ENCODE data around the gene CCL4L2.

DNA sequence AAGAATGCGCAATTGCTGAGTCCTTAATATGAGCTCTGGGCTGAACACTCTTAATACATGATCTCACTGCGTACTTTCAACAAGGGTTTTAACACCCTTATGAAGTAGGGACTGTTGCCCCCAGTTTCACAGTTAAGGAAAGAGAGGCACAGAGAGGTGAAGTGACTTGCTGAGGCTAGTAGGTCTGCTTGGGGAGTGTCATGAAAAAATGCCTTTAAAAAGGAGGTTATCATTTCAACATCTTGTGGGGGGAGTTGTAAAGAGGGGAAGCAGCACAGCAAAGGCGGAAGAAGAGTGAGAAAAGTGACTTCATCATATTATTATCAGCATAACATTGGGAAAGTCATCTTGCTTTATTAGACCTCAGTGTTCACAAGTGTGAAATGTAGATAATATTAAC is 2.1 kb downstream of the CCL4L2 start:
- no peak for TF ChIP-seq ZNF426 (tag by site-specific recombination; IDR thresholded peaks at IDR 0.05)
- no peak for TF ChIP-seq ZBTB8A (tag by site-specific recombination; IDR thresholded peaks at IDR 0.05)
- TF ChIP-seq, protein P1, sequence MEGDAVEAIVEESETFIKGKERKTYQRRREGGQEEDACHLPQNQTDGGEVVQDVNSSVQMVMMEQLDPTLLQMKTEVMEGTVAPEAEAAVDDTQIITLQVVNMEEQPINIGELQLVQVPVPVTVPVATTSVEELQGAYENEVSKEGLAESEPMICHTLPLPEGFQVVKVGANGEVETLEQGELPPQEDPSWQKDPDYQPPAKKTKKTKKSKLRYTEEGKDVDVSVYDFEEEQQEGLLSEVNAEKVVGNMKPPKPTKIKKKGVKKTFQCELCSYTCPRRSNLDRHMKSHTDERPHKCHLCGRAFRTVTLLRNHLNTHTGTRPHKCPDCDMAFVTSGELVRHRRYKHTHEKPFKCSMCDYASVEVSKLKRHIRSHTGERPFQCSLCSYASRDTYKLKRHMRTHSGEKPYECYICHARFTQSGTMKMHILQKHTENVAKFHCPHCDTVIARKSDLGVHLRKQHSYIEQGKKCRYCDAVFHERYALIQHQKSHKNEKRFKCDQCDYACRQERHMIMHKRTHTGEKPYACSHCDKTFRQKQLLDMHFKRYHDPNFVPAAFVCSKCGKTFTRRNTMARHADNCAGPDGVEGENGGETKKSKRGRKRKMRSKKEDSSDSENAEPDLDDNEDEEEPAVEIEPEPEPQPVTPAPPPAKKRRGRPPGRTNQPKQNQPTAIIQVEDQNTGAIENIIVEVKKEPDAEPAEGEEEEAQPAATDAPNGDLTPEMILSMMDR (tag by site-specific recombination; IDR thresholded peaks at IDR 0.05): no peak
- TF ChIP-seq, protein P2, sequence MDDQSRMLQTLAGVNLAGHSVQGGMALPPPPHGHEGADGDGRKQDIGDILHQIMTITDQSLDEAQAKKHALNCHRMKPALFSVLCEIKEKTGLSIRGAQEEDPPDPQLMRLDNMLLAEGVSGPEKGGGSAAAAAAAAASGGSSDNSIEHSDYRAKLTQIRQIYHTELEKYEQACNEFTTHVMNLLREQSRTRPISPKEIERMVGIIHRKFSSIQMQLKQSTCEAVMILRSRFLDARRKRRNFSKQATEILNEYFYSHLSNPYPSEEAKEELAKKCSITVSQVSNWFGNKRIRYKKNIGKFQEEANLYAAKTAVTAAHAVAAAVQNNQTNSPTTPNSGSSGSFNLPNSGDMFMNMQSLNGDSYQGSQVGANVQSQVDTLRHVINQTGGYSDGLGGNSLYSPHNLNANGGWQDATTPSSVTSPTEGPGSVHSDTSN (CRISPR knock-in tag; IDR thresholded peaks at IDR 0.05): no peak
- TF ChIP-seq, protein P3, sequence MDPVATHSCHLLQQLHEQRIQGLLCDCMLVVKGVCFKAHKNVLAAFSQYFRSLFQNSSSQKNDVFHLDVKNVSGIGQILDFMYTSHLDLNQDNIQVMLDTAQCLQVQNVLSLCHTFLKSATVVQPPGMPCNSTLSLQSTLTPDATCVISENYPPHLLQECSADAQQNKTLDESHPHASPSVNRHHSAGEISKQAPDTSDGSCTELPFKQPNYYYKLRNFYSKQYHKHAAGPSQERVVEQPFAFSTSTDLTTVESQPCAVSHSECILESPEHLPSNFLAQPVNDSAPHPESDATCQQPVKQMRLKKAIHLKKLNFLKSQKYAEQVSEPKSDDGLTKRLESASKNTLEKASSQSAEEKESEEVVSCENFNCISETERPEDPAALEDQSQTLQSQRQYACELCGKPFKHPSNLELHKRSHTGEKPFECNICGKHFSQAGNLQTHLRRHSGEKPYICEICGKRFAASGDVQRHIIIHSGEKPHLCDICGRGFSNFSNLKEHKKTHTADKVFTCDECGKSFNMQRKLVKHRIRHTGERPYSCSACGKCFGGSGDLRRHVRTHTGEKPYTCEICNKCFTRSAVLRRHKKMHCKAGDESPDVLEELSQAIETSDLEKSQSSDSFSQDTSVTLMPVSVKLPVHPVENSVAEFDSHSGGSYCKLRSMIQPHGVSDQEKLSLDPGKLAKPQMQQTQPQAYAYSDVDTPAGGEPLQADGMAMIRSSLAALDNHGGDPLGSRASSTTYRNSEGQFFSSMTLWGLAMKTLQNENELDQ (tag by site-specific recombination; IDR thresholded peaks at IDR 0.05; ENCODE audit: low read depth): no peak
- TF ChIP-seq SCRT1 (tag by site-specific recombination; IDR thresholded peaks at IDR 0.05; ENCODE audit: borderline replicate concordance): no peak
- TF ChIP-seq, protein P4, sequence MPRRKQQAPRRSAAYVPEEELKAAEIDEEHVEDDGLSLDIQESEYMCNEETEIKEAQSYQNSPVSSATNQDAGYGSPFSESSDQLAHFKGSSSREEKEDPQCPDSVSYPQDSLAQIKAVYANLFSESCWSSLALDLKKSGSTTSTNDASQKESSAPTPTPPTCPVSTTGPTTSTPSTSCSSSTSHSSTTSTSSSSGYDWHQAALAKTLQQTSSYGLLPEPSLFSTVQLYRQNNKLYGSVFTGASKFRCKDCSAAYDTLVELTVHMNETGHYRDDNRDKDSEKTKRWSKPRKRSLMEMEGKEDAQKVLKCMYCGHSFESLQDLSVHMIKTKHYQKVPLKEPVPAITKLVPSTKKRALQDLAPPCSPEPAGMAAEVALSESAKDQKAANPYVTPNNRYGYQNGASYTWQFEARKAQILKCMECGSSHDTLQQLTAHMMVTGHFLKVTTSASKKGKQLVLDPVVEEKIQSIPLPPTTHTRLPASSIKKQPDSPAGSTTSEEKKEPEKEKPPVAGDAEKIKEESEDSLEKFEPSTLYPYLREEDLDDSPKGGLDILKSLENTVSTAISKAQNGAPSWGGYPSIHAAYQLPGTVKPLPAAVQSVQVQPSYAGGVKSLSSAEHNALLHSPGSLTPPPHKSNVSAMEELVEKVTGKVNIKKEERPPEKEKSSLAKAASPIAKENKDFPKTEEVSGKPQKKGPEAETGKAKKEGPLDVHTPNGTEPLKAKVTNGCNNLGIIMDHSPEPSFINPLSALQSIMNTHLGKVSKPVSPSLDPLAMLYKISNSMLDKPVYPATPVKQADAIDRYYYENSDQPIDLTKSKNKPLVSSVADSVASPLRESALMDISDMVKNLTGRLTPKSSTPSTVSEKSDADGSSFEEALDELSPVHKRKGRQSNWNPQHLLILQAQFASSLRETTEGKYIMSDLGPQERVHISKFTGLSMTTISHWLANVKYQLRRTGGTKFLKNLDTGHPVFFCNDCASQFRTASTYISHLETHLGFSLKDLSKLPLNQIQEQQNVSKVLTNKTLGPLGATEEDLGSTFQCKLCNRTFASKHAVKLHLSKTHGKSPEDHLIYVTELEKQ (tag by site-specific recombination; IDR thresholded peaks at IDR 0.05; ENCODE audit: borderline replicate concordance): no peak
- no peak for TF ChIP-seq ZNF140 (tag by site-specific recombination; IDR thresholded peaks at IDR 0.05)
- TF ChIP-seq ZNF423 (tag by site-specific recombination; IDR thresholded peaks at IDR 0.05): no peak
- TF ChIP-seq PRDM1 (tag by site-specific recombination; IDR thresholded peaks at IDR 0.05): no peak
- TF ChIP-seq ZNF561 (tag by site-specific recombination; IDR thresholded peaks at IDR 0.05; ENCODE audit: borderline replicate concordance): no peak

All from HEK293 (cell line).